Left lung (tissue), 14 donors: ENCODE results near the gene MBD3. TPM values are rescaled to one million over a fixed set of nuclear protein-coding genes. Genes with fewer than 3 reads are reported as not detected.
"Not testable (repeated sequence)": the region's sequence is repeated elsewhere in the genome, so short reads cannot be mapped to it uniquely, and the experiment has no call there.

Experiments used
- ATAC-seq: fragments of 200-7000 bp; cut with Tn5 transposase; one replicate; pipeline ENCODE4 v1.9.1; 2020; ENCODE audit warnings: moderate library complexity
- DNase-seq, 4 donors: peaks; one replicate each; pipeline ENCODE4 v3.0.0-alpha.2; 2013 to 2020
- H3K27ac ChIP-seq, 2 donors: fragments of 200-600 bp; sonication (generic) in 1 of 2; one replicate each; pipeline versions ENCODE4 v1.5.0 to v1.8.0; 2020 to 2021
- H3K27me3 ChIP-seq, 2 donors: fragments of 200-600 bp; sonication (generic) in 1 of 2; one replicate each; pipeline versions ENCODE4 v1.5.0 to v1.8.0; 2020 to 2021
- H3K36me3 ChIP-seq, 2 donors: fragments of 200-600 bp; sonication (generic) in 1 of 2; one replicate each; pipeline versions ENCODE4 v1.5.0 to v1.8.0; 2020 to 2021
- H3K4me1 ChIP-seq, 2 donors: fragments of 200-600 bp; one replicate each; pipeline ENCODE4 v1.8.0; 2021
- H3K4me3 ChIP-seq, 2 donors: fragments of 200-600 bp; sonication (generic) in 1 of 2; one replicate each; pipeline versions ENCODE4 v1.5.0 to v1.8.0; 2020 to 2021; ENCODE audit warnings: mild to moderate bottlenecking in 1 of 2
- H3K9me3 ChIP-seq, 2 donors: fragments of 200-600 bp; sonication (generic) in 1 of 2; one replicate each; pipeline versions ENCODE4 v1.5.0 to v1.8.0; 2020 to 2021
- intact Hi-C, 2 donors: fragments of 100-400 bp; cut with DNase I; formaldehyde crosslinking; loops; one replicate each; pipeline versions ENCODE4 v1.11.2 to v1.14.2; 2022
- long read RNA-seq, 12 donors: library from polyadenylated mRNA in 2 of 12; unstranded in 2 of 12; transcript quantifications; one replicate each; pipeline ENCODE4 v2.0.0 and lab custom pipeline, GENCODE V29; 2019 to 2026
- polyA plus RNA-seq, 6 donors: library from polyadenylated mRNA; unstranded; fragments of 120-200 nt; gene quantifications; one replicate each; pipeline ENCODE4 v1.2.1, GENCODE V29; 2013; ENCODE audit not compliant: insufficient read length in 6 of 6
- total RNA-seq, 2 donors: library from RNA; stranded (reverse); fragmentation: NEBNext Ultra II Directional; extraction: Animal tissue kit (Norgen Biotek cat#: 25700); gene quantifications; one replicate each; pipeline ENCODE4 v1.2.1, GENCODE V29; 2021
- TF ChIP-seq, protein P1 (sequence below), 2 donors: fragments of 200-600 bp; sonication (generic) in 1 of 2; IDR thresholded peaks; one replicate each; pipeline versions ENCODE4 v1.5.0 to v1.8.0; 2021; ENCODE audit warnings: antibody characterized with exemption in 2 of 2
- donor health status: DM: no; HTN: yes; CAD: no.
- donor health status: DM: no; HTN: no; CAD: no.

The MBD3 gene, protein sequence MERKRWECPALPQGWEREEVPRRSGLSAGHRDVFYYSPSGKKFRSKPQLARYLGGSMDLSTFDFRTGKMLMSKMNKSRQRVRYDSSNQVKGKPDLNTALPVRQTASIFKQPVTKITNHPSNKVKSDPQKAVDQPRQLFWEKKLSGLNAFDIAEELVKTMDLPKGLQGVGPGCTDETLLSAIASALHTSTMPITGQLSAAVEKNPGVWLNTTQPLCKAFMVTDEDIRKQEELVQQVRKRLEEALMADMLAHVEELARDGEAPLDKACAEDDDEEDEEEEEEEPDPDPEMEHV
- total RNA-seq (10 to 100 TPM; 64.7 to 91.9 TPM), polyA plus RNA-seq (10 to 100 TPM; 40.4 to 70.7 (median 54.4) TPM)
- long read RNA-seq, donor 1, full-length matches to known transcripts = 24 of 36 reads
- long read RNA-seq, donor 1, partial matches to known transcripts = 12 of 36 reads
- long read RNA-seq, donor 1, other reads (novel, unspliced or antisense) = 0 of 36 reads
- long read RNA-seq, donor 2, full-length matches to known transcripts = 19 of 24 reads
- long read RNA-seq, donor 2, partial matches to known transcripts = 5 of 24 reads
- long read RNA-seq, donor 2, other reads (novel, unspliced or antisense) = 0 of 24 reads
- long read RNA-seq, donor 3, full-length matches to known transcripts = 21 of 21 reads
- long read RNA-seq, donor 3, partial matches to known transcripts = 0 of 21 reads
- long read RNA-seq, donor 3, other reads (novel, unspliced or antisense) = 0 of 21 reads
- long read RNA-seq, donor 4, full-length matches to known transcripts = 1 of 13 reads
- long read RNA-seq, donor 4, partial matches to known transcripts = 6 of 13 reads
- long read RNA-seq, donor 4, other reads (novel, unspliced or antisense) = 6 of 13 reads
- long read RNA-seq, donor 5, full-length matches to known transcripts = 13 of 13 reads
- long read RNA-seq, donor 5, partial matches to known transcripts = 0 of 13 reads
- long read RNA-seq, donor 5, other reads (novel, unspliced or antisense) = 0 of 13 reads
- long read RNA-seq, donor 6, full-length matches to known transcripts = 21 of 21 reads
- long read RNA-seq, donor 6, partial matches to known transcripts = 0 of 21 reads
- long read RNA-seq, donor 6, other reads (novel, unspliced or antisense) = 0 of 21 reads
- long read RNA-seq, donor 7, full-length matches to known transcripts = 15 of 15 reads
- long read RNA-seq, donor 7, partial matches to known transcripts = 0 of 15 reads
- long read RNA-seq, donor 7, other reads (novel, unspliced or antisense) = 0 of 15 reads
- long read RNA-seq, donor 8, full-length matches to known transcripts = 21 of 30 reads
- long read RNA-seq, donor 8, partial matches to known transcripts = 9 of 30 reads
- long read RNA-seq, donor 8, other reads (novel, unspliced or antisense) = 0 of 30 reads
- long read RNA-seq, donor 9 = 0 reads
- long read RNA-seq, donor 10, full-length matches to known transcripts = 1 of 15 reads
- long read RNA-seq, donor 10, partial matches to known transcripts = 4 of 15 reads
- long read RNA-seq, donor 10, other reads (novel, unspliced or antisense) = 10 of 15 reads
- long read RNA-seq, donor 11 = 0 reads
- long read RNA-seq, donor 12, full-length matches to known transcripts = 16 of 21 reads
- long read RNA-seq, donor 12, partial matches to known transcripts = 5 of 21 reads
- long read RNA-seq, donor 12, other reads (novel, unspliced or antisense) = 0 of 21 reads

DNA sequence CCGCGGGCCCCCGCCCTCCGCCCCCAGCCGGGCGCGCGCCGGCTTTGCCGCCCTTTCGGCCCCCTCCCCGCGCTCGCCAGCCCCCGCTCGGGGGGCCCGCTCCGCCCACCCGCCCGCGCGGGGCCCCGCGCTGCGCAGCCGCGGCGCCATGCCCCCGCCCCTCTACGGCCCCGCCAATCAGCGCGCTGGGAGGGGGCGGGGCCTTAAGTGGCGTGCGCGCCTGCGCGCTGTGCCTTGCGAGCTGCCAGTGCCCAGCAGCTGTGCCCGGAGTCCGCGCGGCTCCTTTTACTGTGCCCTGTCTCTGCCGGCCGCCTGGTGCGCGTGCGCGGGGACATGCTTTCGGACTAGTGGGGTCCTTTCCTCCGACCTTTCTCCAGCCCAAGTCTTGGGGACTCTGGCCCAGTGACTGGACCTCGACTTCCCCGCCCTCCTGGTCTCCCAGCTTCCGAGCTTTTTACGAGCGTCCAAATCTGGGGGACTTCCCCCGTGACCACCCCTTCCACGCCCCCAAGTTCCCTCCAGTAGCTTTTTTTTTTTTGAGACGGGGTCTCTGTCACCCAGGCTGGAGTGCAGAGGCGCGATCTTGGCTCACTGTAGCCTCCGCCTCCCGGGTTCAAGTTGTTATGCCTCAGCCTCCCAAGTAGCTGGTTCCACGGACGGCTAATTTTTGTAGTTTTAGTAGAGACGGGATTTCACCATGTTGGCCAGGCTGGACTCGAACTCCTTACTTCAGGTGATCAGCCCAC lies at the start of gene MBD3:
MBD3 (minus strand) TSS at position 111 of the 746 bp plus-strand sequence. CDS start 234 bp downstream, outside the sequence.
- peak; percentile 91 to 97 (median 94) for DNase-seq
- no peaks in the 10 kb centered on the region for H3K27me3 ChIP-seq
- intact Hi-C loops = no loop called here
- H3K4me3 ChIP-seq = peak within 1 kb of the TSS; percentile 68 to 80
- peaks cover 0 to 25% of the 10 kb centered on the region in 2 donors for H3K36me3 ChIP-seq
- peak; percentile 95 for ATAC-seq
- TF ChIP-seq, protein P1, sequence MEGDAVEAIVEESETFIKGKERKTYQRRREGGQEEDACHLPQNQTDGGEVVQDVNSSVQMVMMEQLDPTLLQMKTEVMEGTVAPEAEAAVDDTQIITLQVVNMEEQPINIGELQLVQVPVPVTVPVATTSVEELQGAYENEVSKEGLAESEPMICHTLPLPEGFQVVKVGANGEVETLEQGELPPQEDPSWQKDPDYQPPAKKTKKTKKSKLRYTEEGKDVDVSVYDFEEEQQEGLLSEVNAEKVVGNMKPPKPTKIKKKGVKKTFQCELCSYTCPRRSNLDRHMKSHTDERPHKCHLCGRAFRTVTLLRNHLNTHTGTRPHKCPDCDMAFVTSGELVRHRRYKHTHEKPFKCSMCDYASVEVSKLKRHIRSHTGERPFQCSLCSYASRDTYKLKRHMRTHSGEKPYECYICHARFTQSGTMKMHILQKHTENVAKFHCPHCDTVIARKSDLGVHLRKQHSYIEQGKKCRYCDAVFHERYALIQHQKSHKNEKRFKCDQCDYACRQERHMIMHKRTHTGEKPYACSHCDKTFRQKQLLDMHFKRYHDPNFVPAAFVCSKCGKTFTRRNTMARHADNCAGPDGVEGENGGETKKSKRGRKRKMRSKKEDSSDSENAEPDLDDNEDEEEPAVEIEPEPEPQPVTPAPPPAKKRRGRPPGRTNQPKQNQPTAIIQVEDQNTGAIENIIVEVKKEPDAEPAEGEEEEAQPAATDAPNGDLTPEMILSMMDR (IDR thresholded peaks at IDR 0.05) = peak in 1 of 2 donors; percentile 23
- no peaks in the 10 kb centered on the region for H3K9me3 ChIP-seq
- peak within 1 kb of the TSS; percentile 90 to 95 for H3K27ac ChIP-seq
- peaks cover 13 to 32% of the 10 kb centered on the region in 2 donors for H3K4me1 ChIP-seq

DNA sequence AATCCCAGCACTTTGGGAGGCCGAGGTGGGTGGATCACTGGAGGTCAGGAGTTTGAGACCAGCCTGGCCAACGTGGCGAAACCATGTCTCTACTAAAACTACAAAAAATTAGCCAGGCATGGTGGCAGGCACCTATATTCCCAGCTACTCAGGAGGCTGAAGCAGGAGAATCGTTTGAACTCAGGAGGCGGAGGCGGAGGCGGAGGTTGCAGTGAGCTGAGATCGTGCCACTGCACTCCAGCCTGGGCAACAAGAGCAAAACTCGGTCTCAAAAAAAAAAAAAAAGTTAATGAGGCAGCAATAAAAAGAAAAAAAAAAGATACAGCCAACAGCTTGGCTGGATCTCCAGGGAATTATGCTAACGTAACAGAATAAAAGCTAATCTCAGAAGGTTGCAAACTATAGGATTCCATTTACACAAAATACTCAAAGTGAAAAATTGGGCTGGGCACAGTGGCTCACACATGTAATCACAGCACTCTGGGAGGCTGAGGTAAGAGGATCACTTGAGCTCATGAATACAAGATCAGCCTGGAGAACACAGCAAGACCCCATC lies 48.3 kb upstream of the MBD3 start:
- intact Hi-C loops, DNase-seq, H3K27me3 ChIP-seq, H3K9me3 ChIP-seq, H3K4me1 ChIP-seq, H3K4me3 ChIP-seq, H3K27ac ChIP-seq, ATAC-seq: not testable (repeated sequence)
- H3K36me3 ChIP-seq = peaks cover 0 to 81% of the 10 kb centered on the region in 2 donors

DNA sequence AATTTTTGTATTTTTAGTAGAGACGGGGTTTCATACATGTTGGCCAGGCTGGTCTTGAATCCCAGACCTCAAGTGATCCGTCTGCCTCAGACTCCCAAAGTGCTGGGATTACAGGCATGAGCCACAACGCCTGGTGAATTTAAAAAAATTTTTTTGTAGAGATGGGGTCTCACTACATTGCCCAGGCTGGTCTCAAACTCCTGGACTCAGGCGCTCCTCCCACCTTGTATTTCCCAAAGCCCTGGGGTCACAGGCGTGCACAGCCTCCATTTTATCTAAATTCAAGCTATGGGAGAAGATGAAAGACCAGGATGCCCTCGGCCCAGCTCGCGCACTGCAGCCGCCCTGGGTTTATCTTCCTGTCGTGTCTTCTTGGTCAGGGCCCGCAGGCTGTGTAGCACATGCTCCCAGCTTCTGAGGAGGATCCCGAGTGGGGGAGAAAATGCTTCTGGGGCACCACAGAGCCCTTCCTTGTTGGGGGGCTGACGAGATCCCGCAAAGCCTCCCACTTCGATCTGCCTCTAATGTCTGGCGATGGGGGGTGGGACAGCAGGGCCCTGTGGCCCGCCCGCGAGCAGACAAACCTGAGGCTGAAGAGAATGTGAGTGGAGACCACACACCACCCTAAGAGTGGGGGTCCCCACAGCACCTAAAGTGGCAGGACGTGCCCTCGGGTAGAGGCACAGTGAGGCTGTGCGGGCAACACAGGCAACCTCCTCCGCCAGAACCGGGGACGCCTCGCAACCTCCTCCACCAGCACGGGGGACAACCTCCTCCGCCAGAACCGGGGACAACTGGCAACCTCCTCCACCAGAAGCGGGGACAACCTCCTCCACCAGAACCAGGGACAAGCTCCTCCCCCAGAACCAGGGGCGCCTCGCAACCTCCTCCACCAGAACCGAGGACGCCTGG lies 43.9 kb upstream of the MBD3 start:
- Histone ChIP-seq H3K27ac (no peak overlapping the region), H3K27me3 (no peaks in the 10 kb centered on the region), H3K4me3 (no peak overlapping the region), H3K36me3 (peaks cover 0 to 71% of the 10 kb centered on the region in 2 donors), H3K9me3 (no peaks in the 10 kb centered on the region), H3K4me1 (no peaks in the 10 kb centered on the region)
- ATAC-seq = no peak
- no peak for DNase-seq
- intact Hi-C loops = no loop called here
- TF ChIP-seq, protein P1 (IDR thresholded peaks at IDR 0.05) = no peak

DNA sequence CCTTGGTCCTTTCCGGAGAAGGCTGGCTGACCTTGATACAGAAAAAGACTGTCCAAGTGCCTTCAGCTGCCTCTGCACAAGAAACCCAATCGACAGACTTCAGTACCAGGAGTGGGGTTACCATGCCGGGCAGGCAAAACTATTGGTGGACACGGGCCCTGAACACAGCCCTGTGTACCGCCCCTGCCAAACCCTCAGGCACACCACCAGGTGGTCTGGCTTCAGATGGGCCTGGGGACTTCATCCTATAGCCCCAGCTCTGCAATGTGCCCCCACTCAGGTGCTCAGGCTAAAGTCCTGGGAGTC lies 42.2 kb upstream of the MBD3 start:
- Histone ChIP-seq H3K9me3 (no peaks in the 10 kb centered on the region), H3K27ac (no peak overlapping the region), H3K27me3 (no peaks in the 10 kb centered on the region), H3K4me1 (no peaks in the 10 kb centered on the region), H3K36me3 (peaks cover 0 to 72% of the 10 kb centered on the region in 2 donors), H3K4me3 (no peak overlapping the region)
- ATAC-seq = no peak
- intact Hi-C loops = no loop called here
- DNase-seq = no peak
- TF ChIP-seq, protein P1 (IDR thresholded peaks at IDR 0.05) = no peak
